OCI-LY7 (cell line): ENCODE data around the gene OTUD5. TPM values are rescaled to one million over a fixed set of nuclear protein-coding genes. Genes with fewer than 3 reads are reported as not detected.

ENCODE experiments used
- BruUV-seq: library from RNA; stranded (reverse); fragments of 400-500 nt; replicated peaks from 2 replicates; lab custom pipeline; 2021; lab: Mats Ljungman, UMichigan
- CTCF ChIA-PET: fragments of 300-600 bp; sonication (Branson Sonifier 250); formaldehyde crosslinking; loops from one replicate; lab custom pipeline; 2022; ENCODE audit warnings: antibody characterized with exemption; ENCODE audit not compliant: unreplicated experiment; lab: Charles Lee
- POLR2A ChIA-PET: fragments of 300-600 bp; sonication (Branson Sonifier 250); formaldehyde crosslinking; loops from one replicate; lab custom pipeline; 2022; ENCODE audit warnings: antibody characterized with exemption; lab: Charles Lee
- DNase-seq: peaks from one replicate; pipeline ENCODE4 v3.0.0-alpha.2; 2015; ENCODE audit warnings: low spot score
- H2AFZ ChIP-seq: fragments of 200-600 bp; sonication (generic), shearing (Covaris generic); 2 replicates; pipeline ENCODE4 v1.6.1; 2014; ENCODE audit warnings: mild to moderate bottlenecking, antibody characterized with exemption, low read length, moderate library complexity
- H3K27ac ChIP-seq: fragments of 200-600 bp; sonication (generic); 2 replicates; pipeline ENCODE4 v1.5.1; 2014; ENCODE audit warnings: mixed run types, low read depth, mild to moderate bottlenecking, moderate library complexity, low read length, inconsistent platforms; ENCODE audit not compliant: poor library complexity, severe bottlenecking
- H3K36me3 ChIP-seq: fragments of 200-600 bp; sonication (generic); 2 replicates; pipeline ENCODE4 v1.6.1; 2014; ENCODE audit warnings: mild to moderate bottlenecking, antibody characterized with exemption, low read length, moderate library complexity, mixed read lengths; ENCODE audit not compliant: insufficient read depth
- H3K4me1 ChIP-seq: fragments of 200-600 bp; sonication (generic); 2 replicates; pipeline ENCODE4 v1.5.1; 2014; ENCODE audit warnings: mild to moderate bottlenecking, low read length; ENCODE audit not compliant: insufficient read depth, poor library complexity, severe bottlenecking
- H3K4me2 ChIP-seq: fragments of 200-600 bp; sonication (generic); 2 replicates; pipeline ENCODE4 v1.6.1; 2014; ENCODE audit warnings: mild to moderate bottlenecking, low read length
- H3K4me3 ChIP-seq: fragments of 200-600 bp; sonication (generic); 2 replicates; pipeline ENCODE4 v1.5.1; 2014; ENCODE audit warnings: mild to moderate bottlenecking, low read depth, low read length; ENCODE audit not compliant: poor library complexity, severe bottlenecking
- H3K79me2 ChIP-seq: fragments of 200-600 bp; sonication (generic); 2 replicates; pipeline ENCODE4 v1.6.1; 2016; ENCODE audit warnings: low read depth, mild to moderate bottlenecking, low read length, moderate library complexity, mixed read lengths; ENCODE audit not compliant: insufficient read depth
- H3K9me2 ChIP-seq: fragments of 200-600 bp; sonication (generic); 2 replicates; pipeline ENCODE4 v1.6.1; 2016; ENCODE audit warnings: mild to moderate bottlenecking, low read length, mixed read lengths; ENCODE audit not compliant: insufficient read depth
- H3K9me3 ChIP-seq: fragments of 200-600 bp; sonication (generic); 2 replicates; pipeline ENCODE4 v1.6.1; 2014; ENCODE audit warnings: mild to moderate bottlenecking, mixed run types, low read length, mixed read lengths
- H4K20me1 ChIP-seq: fragments of 200-600 bp; sonication (generic); 2 replicates; pipeline ENCODE4 v1.6.1; 2014; ENCODE audit warnings: mild to moderate bottlenecking, antibody characterized with exemption, low read length, moderate library complexity, mixed read lengths; ENCODE audit not compliant: insufficient read depth
- EZH2phosphoT487 ChIP-seq: fragments of 200-600 bp; sonication (generic); IDR thresholded peaks from 2 replicates; pipeline ENCODE4 v1.6.1; 2018; ENCODE audit warnings: low read depth, borderline replicate concordance, mild to moderate bottlenecking, mixed run types, antibody characterized with exemption, low read length, moderate library complexity, mixed read lengths
- intact Hi-C: fragments of 100-400 bp; cut with micrococcal nuclease; formaldehyde crosslinking; loops from one replicate; pipeline ENCODE4 v1.10.0; 2022; ENCODE audit not compliant: unreplicated experiment
- total RNA-seq, 2 experiments: library from RNA; depleted of rRNA in 1 of 2; stranded (reverse); fragments of >200 nt in 1 of 2; shearing (Covaris generic) in 1 of 2; gene quantifications; 2 replicates each; pipeline ENCODE4 v1.2.3, GENCODE V29; 2014 to 2022
- TF ChIP-seq, protein P1 (sequence below): fragments of 200-600 bp; sonication (generic); conservative IDR thresholded peaks from 2 replicates; pipeline ENCODE4 v1.5.1; 2014; ENCODE audit warnings: mild to moderate bottlenecking, antibody characterized with exemption, low read length, moderate library complexity, mixed read lengths

The OTUD5 gene
- total RNA-seq, 2 experiments from 2014 or later, result 38.5 to 55.7 TPM

DNA sequence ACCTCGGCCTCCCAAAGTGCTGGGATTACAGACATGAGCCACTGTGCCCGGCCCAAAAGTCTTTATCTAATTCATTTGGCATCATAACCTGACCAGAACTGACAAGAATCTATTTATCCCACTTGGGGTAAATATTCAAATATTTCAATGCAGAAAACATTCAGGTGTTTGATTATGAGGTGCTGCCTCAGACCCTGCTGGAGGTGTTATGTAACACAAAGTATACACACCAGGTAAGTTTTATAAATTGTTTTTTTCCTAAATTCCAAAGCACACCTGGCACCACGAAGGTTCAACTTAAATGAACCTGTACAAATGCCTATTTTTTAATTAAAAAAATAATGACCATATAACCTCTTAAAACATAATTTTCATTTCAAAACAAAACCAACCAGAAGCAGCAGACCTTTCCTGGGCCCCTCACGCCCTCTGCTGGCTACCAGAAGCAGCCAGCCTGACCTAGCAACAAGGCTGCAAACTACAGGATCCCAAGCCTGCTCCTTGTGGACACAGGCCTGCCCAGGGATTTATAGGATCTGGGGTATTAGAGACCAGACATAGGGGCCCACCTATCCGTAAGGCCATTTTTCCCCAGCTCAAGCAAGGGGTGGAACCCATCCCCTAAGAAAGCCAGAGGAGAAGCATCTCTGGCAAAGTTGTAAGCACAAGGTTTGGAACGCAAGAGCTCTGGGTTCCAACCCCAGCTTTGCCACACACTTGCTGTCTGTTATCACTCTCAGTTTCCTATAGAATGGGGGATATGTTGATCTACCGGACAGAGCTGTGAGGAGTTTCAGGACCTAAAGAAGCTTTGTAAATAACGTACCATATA, 11.7 kb downstream of the OTUD5 start:
- TF ChIP-seq, protein P1, sequence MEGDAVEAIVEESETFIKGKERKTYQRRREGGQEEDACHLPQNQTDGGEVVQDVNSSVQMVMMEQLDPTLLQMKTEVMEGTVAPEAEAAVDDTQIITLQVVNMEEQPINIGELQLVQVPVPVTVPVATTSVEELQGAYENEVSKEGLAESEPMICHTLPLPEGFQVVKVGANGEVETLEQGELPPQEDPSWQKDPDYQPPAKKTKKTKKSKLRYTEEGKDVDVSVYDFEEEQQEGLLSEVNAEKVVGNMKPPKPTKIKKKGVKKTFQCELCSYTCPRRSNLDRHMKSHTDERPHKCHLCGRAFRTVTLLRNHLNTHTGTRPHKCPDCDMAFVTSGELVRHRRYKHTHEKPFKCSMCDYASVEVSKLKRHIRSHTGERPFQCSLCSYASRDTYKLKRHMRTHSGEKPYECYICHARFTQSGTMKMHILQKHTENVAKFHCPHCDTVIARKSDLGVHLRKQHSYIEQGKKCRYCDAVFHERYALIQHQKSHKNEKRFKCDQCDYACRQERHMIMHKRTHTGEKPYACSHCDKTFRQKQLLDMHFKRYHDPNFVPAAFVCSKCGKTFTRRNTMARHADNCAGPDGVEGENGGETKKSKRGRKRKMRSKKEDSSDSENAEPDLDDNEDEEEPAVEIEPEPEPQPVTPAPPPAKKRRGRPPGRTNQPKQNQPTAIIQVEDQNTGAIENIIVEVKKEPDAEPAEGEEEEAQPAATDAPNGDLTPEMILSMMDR, result peak; percentile 86
- no peak for TF ChIP-seq EZH2phosphoT487
- H3K4me3 ChIP-seq, result no peak overlapping the region
- H3K4me1 ChIP-seq, result peaks cover 56% of the 10 kb centered on the region
- H3K9me2 ChIP-seq, result no peaks in the 10 kb centered on the region
- H3K27ac ChIP-seq, result peak overlapping the region; percentile 43
- DNase-seq, result peak; percentile 53
- H3K4me2 ChIP-seq, result no peak overlapping the region
- CTCF ChIA-PET, result no interaction called here
- H3K79me2 ChIP-seq, result peaks cover 29% of the 10 kb centered on the region; the same call in 1 of the 2 replicates
- H4K20me1 ChIP-seq, result no peaks in the 10 kb centered on the region
- no peak overlapping the region for H2AFZ ChIP-seq
- POLR2A ChIA-PET, result interaction anchor here (0.6 to 1.3 kb wide), 3 partner anchors 13 to 60 kb away, joined by 3 read pairs; no protein-coding TSS in a partner anchor
- H3K36me3 ChIP-seq, result peaks cover 47% of the 10 kb centered on the region
- no peaks in the 10 kb centered on the region for H3K9me3 ChIP-seq
- no TSS peak for BruUV-seq
- intact Hi-C loops, result loop anchor here (1.0 kb wide), 1 partner anchor 28 kb away; no protein-coding TSS in a partner anchor

DNA sequence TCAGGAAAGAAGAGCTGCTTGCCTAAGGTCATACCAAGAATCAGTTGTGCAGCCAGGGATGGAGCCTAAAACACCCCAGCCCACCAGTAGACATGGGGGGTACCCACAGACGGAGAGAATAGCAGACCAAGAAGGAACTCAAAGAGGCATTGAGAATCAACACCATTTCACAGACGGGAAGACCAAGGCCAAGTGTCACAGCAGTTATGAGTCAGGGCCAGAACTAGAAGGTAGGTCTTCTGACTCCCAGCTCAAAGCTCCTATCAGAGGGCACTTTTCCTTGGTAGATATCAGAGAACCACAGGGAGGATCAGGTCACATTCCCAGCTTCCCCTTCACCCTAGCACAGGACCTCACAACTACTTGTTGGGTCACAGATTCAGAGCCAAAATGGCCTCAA, 14.5 kb downstream of the OTUD5 start:
- Histone ChIP-seq H2AFZ (no peak overlapping the region), H3K4me1 (peaks cover 79% of the 10 kb centered on the region)

More for the DNA sequence above, 14.5 kb downstream of the OTUD5 start:
- intact Hi-C loops, result no loop called here
- Histone ChIP-seq H3K4me3 (no peak overlapping the region), H4K20me1 (no peaks in the 10 kb centered on the region), H3K27ac (peak overlapping the region; percentile 42), H3K36me3 (peaks cover 49% of the 10 kb centered on the region), H3K79me2 (peaks cover 32% of the 10 kb centered on the region; the same call in 1 of the 2 replicates), H3K9me2 (no peaks in the 10 kb centered on the region), H3K9me3 (no peaks in the 10 kb centered on the region), H3K4me2 (peak overlapping the region; percentile 41)
- no peak for DNase-seq
- ChIA-PET CTCF (no interaction called here), POLR2A (interaction anchor here (0.8 to 1.3 kb wide), 3 partner anchors 17 to 206 kb away, joined by 3 read pairs; partner anchors contain the start of gene TFE3)
- TF ChIP-seq EZH2phosphoT487, result no peak
- TF ChIP-seq, protein P1, result no peak
- BruUV-seq, result no TSS peak
